WTC11 (cell line): Measurements from ENCODE around the gene EXOSC6. TPM values are rescaled to one million over a fixed set of nuclear protein-coding genes. Genes with fewer than 3 reads are reported as not detected.
"Not testable (repeated sequence)": the region's sequence is repeated elsewhere in the genome, so short reads cannot be mapped to it uniquely, and the experiment has no call there.

Source experiments
- ATAC-seq: fragments of 200-7000 bp; cut with Tn5 transposase; 2 replicates; pipeline ENCODE4 v1.10.0; 2021; ENCODE audit warnings: mild to moderate bottlenecking, moderate library complexity
- CTCF ChIA-PET: fragments of 300-600 bp; sonication (Branson Sonifier 250); formaldehyde crosslinking; loops from one replicate; lab custom pipeline; 2021; ENCODE audit warnings: antibody characterized with exemption; lab: Charles Lee
- POLR2A ChIA-PET: fragments of 350-600 bp; sonication (Branson Sonifier 250); formaldehyde crosslinking; loops from one replicate; lab custom pipeline; 2021; ENCODE audit warnings: antibody characterized with exemption; lab: Charles Lee
- DNase-seq: peaks from one replicate; pipeline ENCODE4 v3.0.0; 2021; ENCODE audit warnings: low spot score
- H3K27ac Mint-ChIP-seq: 2 replicates; pipeline ENCODE4 v1.8.0; 2021; ENCODE audit warnings: mixed read lengths
- H3K27me3 Mint-ChIP-seq: 2 replicates; pipeline ENCODE4 v1.8.0; 2021; ENCODE audit warnings: low read depth, mild to moderate bottlenecking, moderate library complexity, mixed read lengths
- H3K36me3 Mint-ChIP-seq: 2 replicates; pipeline ENCODE4 v1.8.0; 2021; ENCODE audit warnings: mixed read lengths
- H3K4me1 Mint-ChIP-seq: 2 replicates; pipeline ENCODE4 v1.8.0; 2022; ENCODE audit warnings: mixed read lengths
- H3K4me3 Mint-ChIP-seq: 2 replicates; pipeline ENCODE4 v1.8.0; 2021; ENCODE audit warnings: mild to moderate bottlenecking, moderate library complexity, mixed read lengths
- H3K9me3 Mint-ChIP-seq: 2 replicates; pipeline ENCODE4 v1.8.0; 2021; ENCODE audit warnings: mixed read lengths
- ATF1 ChIP-seq: sonication (generic); formaldehyde crosslinking; IDR thresholded peaks from 2 replicates; pipeline ENCODE4 v1.8.1; 2023; ENCODE audit warnings: mild to moderate bottlenecking, moderate library complexity, missing genetic modification reagents
- ESRRA ChIP-seq: sonication (generic); formaldehyde crosslinking; IDR thresholded peaks from 2 replicates; pipeline ENCODE4 v1.8.1; 2022; ENCODE audit warnings: mild to moderate bottlenecking, missing genetic modification reagents, borderline replicate concordance
- GRHL2 ChIP-seq: fragments of 250-450 bp; sonication (Bioruptor Pico); IDR thresholded peaks from 2 replicates; pipeline ENCODE4 v1.8.0; 2022; ENCODE audit warnings: mild to moderate bottlenecking, moderate library complexity; ENCODE audit not compliant: insufficient replicate concordance, severe bottlenecking
- GTF2I ChIP-seq: fragments of 250-450 bp; sonication (Bioruptor Pico); conservative IDR thresholded peaks from 2 replicates; pipeline ENCODE4 v1.4.0; 2021; ENCODE audit warnings: mild to moderate bottlenecking
- KAT7 ChIP-seq: sonication (generic); formaldehyde crosslinking; IDR thresholded peaks from 2 replicates; pipeline ENCODE4 v1.8.1; 2023; ENCODE audit warnings: missing genetic modification reagents, mild to moderate bottlenecking, borderline replicate concordance
- MAX ChIP-seq: sonication (generic); formaldehyde crosslinking; IDR thresholded peaks from 2 replicates; pipeline ENCODE4 v1.8.0; 2022; ENCODE audit warnings: mild to moderate bottlenecking, missing genetic modification reagents
- MXD4 ChIP-seq: fragments of 250-450 bp; sonication (Bioruptor Pico); IDR thresholded peaks from 2 replicates; pipeline ENCODE4 v1.8.0; 2021; ENCODE audit warnings: mild to moderate bottlenecking, moderate library complexity, borderline replicate concordance
- PREB ChIP-seq: sonication (generic); formaldehyde crosslinking; IDR thresholded peaks from 2 replicates; pipeline ENCODE4 v1.8.1; 2022; ENCODE audit warnings: mild to moderate bottlenecking, missing genetic modification reagents, moderate library complexity, borderline replicate concordance
- SOX15 ChIP-seq: fragments of 250-450 bp; sonication (Bioruptor Pico); IDR thresholded peaks from 2 replicates; pipeline ENCODE4 v1.9.0; 2021; ENCODE audit warnings: mild to moderate bottlenecking
- STAT6 ChIP-seq: sonication (generic); formaldehyde crosslinking; conservative IDR thresholded peaks from 2 replicates; pipeline ENCODE4 v1.8.1; 2023; ENCODE audit warnings: mild to moderate bottlenecking, low read depth, missing genetic modification reagents, moderate library complexity
- TP53 ChIP-seq: sonication (generic); formaldehyde crosslinking; IDR thresholded peaks from 2 replicates; pipeline ENCODE4 v1.8.1; 2023; ENCODE audit warnings: mild to moderate bottlenecking, missing genetic modification reagents
- ZBTB43 ChIP-seq: sonication (generic); formaldehyde crosslinking; IDR thresholded peaks from 2 replicates; pipeline ENCODE4 v1.8.1; 2023; ENCODE audit warnings: mild to moderate bottlenecking, missing genetic modification reagents
- ZNF121 ChIP-seq: sonication (generic); formaldehyde crosslinking; IDR thresholded peaks from 2 replicates; pipeline ENCODE4 v1.8.0; 2023; ENCODE audit warnings: missing genetic modification reagents
- ZNF138 ChIP-seq: sonication (generic); formaldehyde crosslinking; conservative IDR thresholded peaks from 2 replicates; pipeline ENCODE4 v1.8.1; 2022; ENCODE audit warnings: mild to moderate bottlenecking, moderate library complexity, missing genetic modification reagents
- ZNF281 ChIP-seq: sonication (generic); formaldehyde crosslinking; IDR thresholded peaks from 2 replicates; pipeline ENCODE4 v1.8.0; 2023; ENCODE audit warnings: mild to moderate bottlenecking, missing genetic modification reagents
- total RNA-seq: library from RNA; stranded (reverse); gene quantifications from 3 replicates; pipeline ENCODE4 v1.2.3, GENCODE V29; 2021
- TF ChIP-seq, protein P1 (sequence below): sonication (generic); formaldehyde crosslinking; IDR thresholded peaks from 2 replicates; pipeline ENCODE4 v1.8.1; 2023; ENCODE audit warnings: mild to moderate bottlenecking, missing genetic modification reagents, moderate library complexity
- TF ChIP-seq, protein P2 (sequence below): sonication (generic); formaldehyde crosslinking; IDR thresholded peaks from 2 replicates; pipeline ENCODE4 v1.8.1; 2022; ENCODE audit warnings: mild to moderate bottlenecking, moderate library complexity, missing genetic modification reagents

EXOSC6 gene
- total RNA-seq, 1 experiment from 2014 or later = 27.3 TPM

- no peak for TF ChIP-seq ZNF138 (CRISPR knock-in tag)
- TF ChIP-seq GRHL2 (CRISPR knock-in tag) = no peak
- no peak for TF ChIP-seq ZNF121 (CRISPR knock-in tag)
- TF ChIP-seq STAT6 (CRISPR knock-in tag) = no peak
- TF ChIP-seq TP53 = no peak
- no peak for TF ChIP-seq ATF1
- TF ChIP-seq, protein P1, sequence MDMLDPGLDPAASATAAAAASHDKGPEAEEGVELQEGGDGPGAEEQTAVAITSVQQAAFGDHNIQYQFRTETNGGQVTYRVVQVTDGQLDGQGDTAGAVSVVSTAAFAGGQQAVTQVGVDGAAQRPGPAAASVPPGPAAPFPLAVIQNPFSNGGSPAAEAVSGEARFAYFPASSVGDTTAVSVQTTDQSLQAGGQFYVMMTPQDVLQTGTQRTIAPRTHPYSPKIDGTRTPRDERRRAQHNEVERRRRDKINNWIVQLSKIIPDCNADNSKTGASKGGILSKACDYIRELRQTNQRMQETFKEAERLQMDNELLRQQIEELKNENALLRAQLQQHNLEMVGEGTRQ = no peak
- TF ChIP-seq GTF2I = no peak
- no peak for TF ChIP-seq KAT7 (CRISPR knock-in tag)
- TF ChIP-seq PREB (CRISPR knock-in tag) = no peak
- TF ChIP-seq ZNF281 (CRISPR knock-in tag) = no peak
- no peak for TF ChIP-seq ZBTB43
- no peak for TF ChIP-seq SOX15
- TF ChIP-seq MXD4 = no peak
- TF ChIP-seq MAX (CRISPR knock-in tag) = no peak
- Mint-ChIP-seq H3K9me3 (peaks cover 4% of the 10 kb centered on the region), H3K27ac (no peak overlapping the region), H3K4me3 (no peak overlapping the region), H3K36me3 (no peaks in the 10 kb centered on the region), H3K4me1 (peaks cover 12% of the 10 kb centered on the region), H3K27me3 (no peaks in the 10 kb centered on the region)
- ChIA-PET CTCF (no interaction called here), POLR2A (no interaction called here)
- ATAC-seq (no peak), DNase-seq (no peak)
Measured at GRCh38 chr16:70295634-70296033, 43.9 kb upstream of the EXOSC6 start.

DNA sequence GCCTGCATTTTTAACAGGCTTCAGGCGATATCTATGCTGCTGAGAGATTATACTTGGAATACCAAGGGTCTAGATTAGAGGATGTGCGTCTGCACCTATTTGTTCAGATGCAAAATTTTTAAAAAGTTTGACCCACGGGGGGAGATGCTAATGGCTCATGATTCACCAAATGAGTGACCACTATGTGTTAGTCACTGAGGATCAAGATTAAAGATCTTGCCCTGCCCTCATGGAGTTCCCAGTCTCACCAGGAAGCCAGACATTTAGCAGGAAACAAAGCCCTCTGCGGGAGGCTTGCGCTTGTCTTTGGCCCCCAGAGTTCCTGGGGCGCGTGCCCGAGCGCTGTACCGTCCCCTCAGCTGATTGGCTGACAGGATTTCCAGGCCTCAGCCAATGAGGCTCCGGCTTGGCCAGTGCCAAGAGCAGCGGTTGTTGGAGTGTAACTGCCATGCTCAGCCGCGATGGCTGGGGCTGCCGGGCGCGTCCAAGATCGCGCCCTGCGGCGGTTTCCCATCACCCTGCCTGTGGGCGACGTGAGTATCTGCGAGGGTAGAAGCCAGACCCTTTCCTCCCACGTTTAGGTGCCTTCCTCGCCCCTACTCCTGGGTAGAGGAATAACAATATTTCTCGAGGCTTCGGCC lies 42.8 kb upstream of the EXOSC6 start:
- H3K27me3 Mint-ChIP-seq = no peaks in the 10 kb centered on the region
- ATAC-seq = peak; percentile 12; the same call in 1 of the 2 replicates
- ChIA-PET POLR2A (no interaction called here), CTCF (no interaction called here)
- no peak overlapping the region for H3K4me3 Mint-ChIP-seq
- H3K27ac Mint-ChIP-seq = no peak overlapping the region
- no peak for DNase-seq
- peaks cover 4% of the 10 kb centered on the region for H3K9me3 Mint-ChIP-seq
- peaks cover 8% of the 10 kb centered on the region for H3K4me1 Mint-ChIP-seq
- no peaks in the 10 kb centered on the region for H3K36me3 Mint-ChIP-seq
- TF ChIP-seq, protein P2, sequence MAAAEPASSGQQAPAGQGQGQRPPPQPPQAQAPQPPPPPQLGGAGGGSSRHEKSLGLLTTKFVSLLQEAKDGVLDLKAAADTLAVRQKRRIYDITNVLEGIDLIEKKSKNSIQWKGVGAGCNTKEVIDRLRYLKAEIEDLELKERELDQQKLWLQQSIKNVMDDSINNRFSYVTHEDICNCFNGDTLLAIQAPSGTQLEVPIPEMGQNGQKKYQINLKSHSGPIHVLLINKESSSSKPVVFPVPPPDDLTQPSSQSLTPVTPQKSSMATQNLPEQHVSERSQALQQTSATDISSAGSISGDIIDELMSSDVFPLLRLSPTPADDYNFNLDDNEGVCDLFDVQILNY (CRISPR knock-in tag) = no peak
- TF ChIP-seq MAX (CRISPR knock-in tag) = peak; percentile 32; the same call in 1 of the 2 replicates
- no peak for TF ChIP-seq ESRRA

- DNase-seq, H3K27ac Mint-ChIP-seq, POLR2A ChIA-PET, H3K36me3 Mint-ChIP-seq, H3K27me3 Mint-ChIP-seq, H3K4me3 Mint-ChIP-seq, H3K4me1 Mint-ChIP-seq, H3K9me3 Mint-ChIP-seq, ATAC-seq: not testable (repeated sequence)
- CTCF ChIA-PET = interaction anchor here (2.0 kb wide), 1 partner anchor 40 kb away, joined by 7 read pairs; the partner anchor contains the start of gene EXOSC6
Measured at GRCh38 chr16:70292148-70292547, 40.4 kb upstream of the EXOSC6 start.
